Body of pancreas (tissue), 4 donors: ENCODE measurements around the gene RBFOX2.

Experiments used
- POLR2A ChIP-seq, 3 donors: fragments of 450-650 bp; IDR thresholded peaks; one replicate each; pipeline ENCODE4 v1.6.1; 2016; ENCODE audit warnings: antibody characterized with exemption in 3 of 3, mild to moderate bottlenecking in 2 of 3
- TF ChIP-seq, protein P1 (sequence below), 7 experiments: fragments of 450-650 bp in 4 of 7; fragments of 200-600 bp in 3 of 7; sonication (generic) in 3 of 7; IDR thresholded peaks; one replicate each; pipeline ENCODE4 v1.5.1; 2016 to 2019; ENCODE audit warnings: antibody characterized with exemption in 7 of 7

DNA sequence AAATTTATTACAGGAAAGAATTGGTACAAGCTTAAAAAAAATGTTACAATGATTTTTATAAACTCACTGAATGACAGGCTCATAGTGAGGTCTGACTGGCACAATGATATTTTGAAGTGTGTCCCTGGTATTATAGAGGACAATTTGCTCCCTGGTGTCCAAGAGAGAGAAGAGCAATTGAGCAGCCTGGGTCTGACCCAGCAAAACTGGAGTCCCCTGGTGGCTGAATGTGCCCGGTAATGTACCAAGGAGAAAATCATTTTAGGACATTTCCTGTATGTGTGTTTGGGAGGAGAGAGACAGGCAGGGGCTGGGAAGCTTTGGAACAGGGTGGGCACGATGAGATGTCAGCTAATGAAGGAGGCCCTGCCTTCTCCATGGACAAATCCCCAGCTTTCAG, 185.7 kb downstream of the RBFOX2 start:
- TF ChIP-seq, protein P1, sequence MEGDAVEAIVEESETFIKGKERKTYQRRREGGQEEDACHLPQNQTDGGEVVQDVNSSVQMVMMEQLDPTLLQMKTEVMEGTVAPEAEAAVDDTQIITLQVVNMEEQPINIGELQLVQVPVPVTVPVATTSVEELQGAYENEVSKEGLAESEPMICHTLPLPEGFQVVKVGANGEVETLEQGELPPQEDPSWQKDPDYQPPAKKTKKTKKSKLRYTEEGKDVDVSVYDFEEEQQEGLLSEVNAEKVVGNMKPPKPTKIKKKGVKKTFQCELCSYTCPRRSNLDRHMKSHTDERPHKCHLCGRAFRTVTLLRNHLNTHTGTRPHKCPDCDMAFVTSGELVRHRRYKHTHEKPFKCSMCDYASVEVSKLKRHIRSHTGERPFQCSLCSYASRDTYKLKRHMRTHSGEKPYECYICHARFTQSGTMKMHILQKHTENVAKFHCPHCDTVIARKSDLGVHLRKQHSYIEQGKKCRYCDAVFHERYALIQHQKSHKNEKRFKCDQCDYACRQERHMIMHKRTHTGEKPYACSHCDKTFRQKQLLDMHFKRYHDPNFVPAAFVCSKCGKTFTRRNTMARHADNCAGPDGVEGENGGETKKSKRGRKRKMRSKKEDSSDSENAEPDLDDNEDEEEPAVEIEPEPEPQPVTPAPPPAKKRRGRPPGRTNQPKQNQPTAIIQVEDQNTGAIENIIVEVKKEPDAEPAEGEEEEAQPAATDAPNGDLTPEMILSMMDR (IDR thresholded peaks at IDR 0.05), result peak; percentile 18 to 62 (median 37)
- no peak for TF ChIP-seq POLR2A (IDR thresholded peaks at IDR 0.05)
